ENCODE data around the gene CHMP4B. TPM values are rescaled to one million over a fixed set of nuclear protein-coding genes. Genes with fewer than 3 reads are reported as not detected.

CHMP4B gene
- total RNA-seq, 1 donor from 2014 or later: 72.8 TPM

DNA sequence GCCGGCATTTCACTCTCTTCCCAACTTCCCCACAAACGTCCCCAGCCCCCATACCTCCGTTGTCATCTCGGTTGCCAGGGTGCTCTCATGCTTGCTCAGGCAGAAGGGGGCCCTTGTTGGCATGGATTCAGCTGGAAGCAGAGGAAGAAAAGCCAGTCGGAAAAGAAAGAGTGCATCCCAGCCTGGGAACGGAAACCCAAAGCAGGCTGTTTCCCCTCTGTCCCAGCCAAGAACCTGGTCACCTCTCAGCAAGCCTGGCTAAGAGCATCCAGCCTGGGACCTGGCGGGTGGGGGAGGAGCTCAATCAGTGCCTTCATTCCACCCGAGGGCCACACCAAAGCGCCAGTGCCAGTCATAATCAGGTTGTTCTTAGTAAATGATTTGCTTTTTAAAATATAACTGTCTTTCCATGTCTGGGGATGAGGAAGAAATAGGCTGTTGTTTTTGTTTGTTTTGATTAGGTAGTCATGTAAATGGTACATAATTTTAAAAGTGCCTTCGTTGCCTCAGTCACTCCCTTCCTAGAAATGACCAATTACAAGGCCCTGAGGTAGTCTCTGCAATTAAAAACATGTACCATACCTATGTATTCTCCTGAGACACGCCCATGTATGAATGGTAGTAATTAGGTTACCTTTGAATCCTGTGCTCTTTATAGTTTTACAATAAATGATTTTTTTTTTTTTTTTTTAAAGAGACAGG is 21.1 kb downstream of the CHMP4B start:
- intact Hi-C loops (cut with DNase I): no loop called here
- DNase-seq (ENCODE audit: low spot score) (no peak), ATAC-seq (no peak)

DNA sequence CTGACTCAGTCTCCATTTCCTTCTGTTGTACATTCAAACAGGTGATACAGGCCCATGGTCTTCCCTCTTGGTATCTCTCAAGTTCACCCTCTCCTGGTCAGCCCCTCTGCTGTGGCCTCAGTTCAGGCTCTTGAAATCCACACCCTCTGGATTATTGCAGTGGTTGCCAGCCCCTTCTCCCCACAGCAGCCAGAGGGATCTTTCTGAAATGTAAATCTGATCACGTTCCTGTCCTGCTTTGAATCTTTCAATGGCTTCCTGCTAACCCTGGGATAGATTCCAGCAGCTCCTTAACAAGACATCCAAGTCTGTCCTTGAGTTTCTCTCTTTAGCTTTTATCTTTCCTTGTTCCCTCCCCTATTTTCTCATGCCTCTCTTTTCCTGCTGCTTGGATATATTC is 22.2 kb downstream of the CHMP4B start:
- no peak for DNase-seq (ENCODE audit: low spot score)
- ATAC-seq: no peak
- intact Hi-C loops (cut with DNase I): no loop called here

- ATAC-seq (peak; percentile 88), DNase-seq (ENCODE audit: low spot score) (no peak)
- intact Hi-C loops (cut with DNase I): no loop called here
These were observed 24.5 kb downstream of the CHMP4B start for GRCh38 chr20:33835615-33836172.

DNA sequence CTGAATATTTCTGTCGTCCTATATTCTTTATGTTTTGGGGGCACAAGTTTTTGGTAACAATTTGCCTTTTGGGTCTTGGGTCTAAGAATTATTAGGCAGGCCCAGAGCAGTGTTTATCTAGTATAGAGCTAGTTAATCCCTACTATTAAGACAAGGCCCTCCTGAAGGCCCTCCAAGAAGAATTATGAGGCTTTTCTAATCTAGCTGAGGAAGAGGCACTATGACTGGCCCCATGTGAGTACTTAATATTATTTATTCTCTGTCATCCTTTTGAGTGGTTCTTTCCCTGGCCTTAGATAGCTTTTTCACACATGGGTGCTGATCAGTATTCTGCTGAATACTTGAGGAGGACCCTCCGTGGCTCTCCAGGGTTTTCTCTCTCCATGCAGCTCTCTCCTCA is 25.1 kb downstream of the CHMP4B start:
- DNase-seq (ENCODE audit: low spot score) (no peak), ATAC-seq (no peak)
- intact Hi-C loops (cut with DNase I): no loop called here

GRCh38 chr20:33837096-33837830 is 26.1 kb downstream of the CHMP4B start:
- DNase-seq (ENCODE audit: low spot score) (no peak), ATAC-seq (no peak)
- intact Hi-C loops (cut with DNase I): no loop called here

DNA sequence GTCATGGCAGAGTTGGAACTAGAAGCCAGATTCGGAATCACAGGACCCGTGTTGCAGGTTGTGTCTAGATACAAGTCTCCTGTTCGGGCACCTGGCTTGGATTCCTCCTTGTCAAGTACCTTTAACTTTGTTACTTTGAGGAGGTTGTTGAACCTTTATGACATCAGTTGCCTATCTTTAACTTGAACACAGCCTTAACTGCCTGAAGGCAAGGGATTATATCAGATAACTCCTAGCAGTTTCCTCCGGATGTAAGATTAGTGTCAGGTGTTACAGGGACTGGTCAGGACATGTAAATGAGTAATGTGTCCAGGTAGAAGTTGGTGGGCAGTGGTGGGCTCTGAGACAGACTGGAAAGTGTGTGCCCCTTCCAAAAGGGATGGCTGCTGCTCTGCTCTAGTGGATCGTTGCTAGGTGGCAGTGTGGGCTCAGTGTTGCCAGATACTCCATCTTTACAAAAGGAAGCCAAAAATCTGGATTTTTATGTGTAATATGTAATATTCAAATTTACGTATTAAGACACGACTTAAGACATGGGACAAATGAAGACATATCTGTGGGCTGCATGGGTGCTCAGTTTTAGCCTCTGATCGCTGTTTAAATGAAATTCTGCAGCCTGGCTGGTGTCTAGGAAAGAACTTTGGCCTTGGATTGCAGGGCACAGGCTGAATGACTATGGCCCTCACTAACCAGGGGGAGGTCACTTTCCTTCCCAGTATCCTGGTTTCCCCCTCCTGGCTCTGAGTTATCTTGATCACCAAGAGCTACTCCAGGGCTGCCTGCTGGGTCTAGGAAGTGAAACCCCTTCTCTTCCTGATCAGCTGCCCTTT is 27.1 kb downstream of the CHMP4B start:
- ATAC-seq: no peak
- no peak for DNase-seq (ENCODE audit: low spot score)
- intact Hi-C loops (cut with DNase I): no loop called here

GRCh38 chr20:33839591-33839990 is 28.4 kb downstream of the CHMP4B start:
- no peak for DNase-seq (ENCODE audit: low spot score)
- no peak for ATAC-seq
- intact Hi-C loops (cut with DNase I): no loop called here

DNA sequence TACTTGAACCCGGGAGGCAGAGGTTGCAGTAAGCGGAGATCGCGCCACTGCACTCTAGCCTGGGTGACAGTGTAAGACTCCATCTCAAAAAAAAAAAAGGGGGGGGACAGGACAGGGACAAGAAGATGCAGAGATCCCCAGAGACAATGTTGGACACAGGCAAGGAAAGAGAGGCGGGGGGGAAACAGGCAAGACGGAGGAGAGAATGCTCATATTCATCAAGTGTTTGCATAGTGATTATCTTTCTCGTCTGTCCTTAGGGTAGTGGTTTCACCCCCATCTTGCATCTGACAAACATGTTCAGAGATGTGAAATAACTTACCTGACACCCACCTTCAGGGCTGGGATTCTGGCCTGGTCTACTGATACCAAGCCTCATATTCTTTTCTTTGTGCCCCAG is 29.0 kb downstream of the CHMP4B start:
- ATAC-seq (no peak), DNase-seq (ENCODE audit: low spot score) (no peak)
- intact Hi-C loops (cut with DNase I): no loop called here

GRCh38 chr20:33840759-33841435 is 29.7 kb downstream of the CHMP4B start:
- intact Hi-C loops (cut with DNase I): no loop called here
- no peak for ATAC-seq

DNA sequence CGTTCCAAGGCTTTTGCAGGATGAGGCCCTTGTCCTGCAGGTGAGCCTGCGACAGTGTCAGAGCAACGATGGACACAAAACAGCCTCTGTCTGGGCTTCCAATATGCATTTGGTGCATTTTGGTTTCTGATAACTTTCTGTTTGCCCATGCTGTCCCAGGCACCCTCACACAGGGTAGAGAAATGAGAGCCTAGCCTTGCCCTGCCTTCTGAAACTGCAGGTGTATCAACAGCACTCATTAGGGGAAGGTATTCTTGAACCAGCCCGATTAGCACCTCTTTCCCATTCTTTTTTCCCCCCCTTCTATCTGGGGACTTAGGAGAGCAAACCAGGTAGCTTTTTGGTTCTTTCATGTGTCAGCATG is 30.3 kb downstream of the CHMP4B start:
- intact Hi-C loops (cut with DNase I): no loop called here
- no peak for DNase-seq (ENCODE audit: low spot score)
- no peak for ATAC-seq

More at GRCh38 chr20:33840759-33841435, 29.7 kb downstream of the CHMP4B start:
- DNase-seq (ENCODE audit: low spot score): no peak

- DNase-seq (ENCODE audit: low spot score) (no peak), ATAC-seq (no peak)
- intact Hi-C loops (cut with DNase I): no loop called here
These were observed 31.2 kb downstream of the CHMP4B start for GRCh38 chr20:33842346-33842745.

DNA sequence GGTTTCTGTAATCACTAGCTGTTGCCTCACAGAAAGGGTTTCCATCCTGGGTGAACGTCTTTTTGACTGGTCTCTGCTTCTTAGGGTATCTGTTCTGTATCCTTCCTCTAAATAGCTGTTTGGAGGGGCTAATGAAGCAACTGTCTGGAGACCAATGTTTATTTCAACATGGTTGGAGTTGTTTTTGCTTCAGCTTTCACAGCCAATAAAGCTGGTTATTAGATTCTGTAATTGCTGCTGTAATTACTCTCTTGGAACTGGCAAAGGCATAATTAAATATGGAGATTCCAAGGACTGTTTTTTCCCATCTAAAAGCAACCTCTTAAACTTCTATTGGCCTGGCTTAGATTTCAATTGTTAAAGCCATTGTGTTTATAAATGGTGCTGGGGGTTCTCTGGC is 31.9 kb downstream of the CHMP4B start:
- no peak for DNase-seq (ENCODE audit: low spot score)
- intact Hi-C loops (cut with DNase I): no loop called here
- no peak for ATAC-seq

- intact Hi-C loops (cut with DNase I): no loop called here
- DNase-seq (ENCODE audit: low spot score) (no peak), ATAC-seq (no peak)
These were observed 32.7 kb downstream of the CHMP4B start for GRCh38 chr20:33843854-33844253.

- ATAC-seq: peak; percentile 52
- DNase-seq (ENCODE audit: low spot score): no peak
- intact Hi-C loops (cut with DNase I): no loop called here
These were observed 35.3 kb downstream of the CHMP4B start for GRCh38 chr20:33846291-33846935.

GRCh38 chr20:33847006-33847405 is 35.9 kb downstream of the CHMP4B start:
- DNase-seq (ENCODE audit: low spot score) (no peak), ATAC-seq (no peak)
- intact Hi-C loops (cut with DNase I): no loop called here

DNA sequence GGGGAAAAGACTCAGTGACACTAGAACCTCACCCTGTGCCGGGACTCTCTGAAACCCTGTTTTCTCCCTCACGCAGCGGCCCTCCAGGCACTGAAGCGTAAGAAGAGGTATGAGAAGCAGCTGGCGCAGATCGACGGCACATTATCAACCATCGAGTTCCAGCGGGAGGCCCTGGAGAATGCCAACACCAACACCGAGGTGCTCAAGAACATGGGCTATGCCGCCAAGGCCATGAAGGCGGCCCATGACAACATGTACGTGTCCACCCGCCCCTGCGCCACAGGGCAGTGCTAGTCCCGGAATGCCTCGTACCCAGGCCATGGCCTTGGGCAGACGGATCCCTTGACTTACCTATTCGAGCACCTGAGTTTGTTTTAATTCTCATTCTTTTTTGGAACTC is 37.2 kb downstream of the CHMP4B start:
- no peak for DNase-seq (ENCODE audit: low spot score)

DNA sequence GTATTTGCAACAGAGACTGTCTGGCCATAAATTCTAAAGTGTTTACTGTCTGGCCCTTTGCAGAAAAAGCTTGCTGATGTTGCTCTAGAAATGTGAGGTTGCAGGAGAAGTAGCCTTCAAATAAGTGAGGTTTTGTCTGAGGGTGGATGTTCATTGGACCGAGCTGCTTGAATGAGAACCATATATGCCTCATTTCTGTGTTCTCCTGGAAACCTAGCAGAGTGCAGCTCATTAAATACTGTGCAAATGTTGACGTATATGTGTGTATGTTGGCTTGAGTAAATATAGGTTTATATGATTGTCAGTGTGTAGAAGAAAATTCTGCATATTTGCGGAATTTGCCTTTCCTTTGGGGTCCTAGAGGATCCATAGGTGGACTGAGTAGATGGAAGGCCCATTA is 39.0 kb downstream of the CHMP4B start:
- DNase-seq (ENCODE audit: low spot score): no peak
- intact Hi-C loops (cut with DNase I): no loop called here
- ATAC-seq: no peak

More for the DNA sequence above, 37.2 kb downstream of the CHMP4B start:
- intact Hi-C loops (cut with DNase I): no loop called here
- ATAC-seq: no peak

DNA sequence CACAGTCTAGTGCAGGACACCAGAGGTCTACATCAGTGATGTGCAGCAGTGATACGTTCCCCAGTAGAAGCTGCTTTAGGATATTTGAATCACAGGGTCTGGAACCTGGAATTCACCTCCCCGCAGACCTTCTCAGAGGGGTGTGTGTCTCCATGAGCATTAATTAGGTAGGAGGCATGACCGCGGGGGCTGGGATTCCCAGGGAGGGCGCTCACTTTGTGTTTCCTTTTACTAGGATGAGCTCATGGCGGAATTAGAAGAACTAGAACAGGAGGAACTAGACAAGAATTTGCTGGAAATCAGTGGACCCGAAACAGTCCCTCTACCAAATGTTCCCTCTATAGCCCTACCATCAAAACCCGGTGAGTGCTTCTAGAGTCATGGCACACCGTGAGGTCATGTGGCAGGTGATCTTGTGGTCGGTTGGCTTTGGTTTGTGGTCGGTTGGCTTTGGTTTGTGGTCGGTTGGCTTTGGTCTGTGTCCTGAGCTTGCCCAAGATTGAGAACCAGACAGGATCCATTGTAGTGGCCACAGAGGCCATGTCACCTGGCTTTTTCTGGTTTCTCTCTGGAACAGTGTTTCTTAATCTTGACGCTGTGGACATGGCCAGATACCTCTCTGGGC is 40.8 kb downstream of the CHMP4B start:
- ATAC-seq (no peak), DNase-seq (ENCODE audit: low spot score) (no peak)

More for the DNA sequence above, 40.8 kb downstream of the CHMP4B start:
- intact Hi-C loops (cut with DNase I): no loop called here

Data from sciatic nerve (tissue), 2 donors.